IMR-90 (cell line): Measurements from ENCODE around the gene TSPAN4. TPM values are rescaled to one million over a fixed set of nuclear protein-coding genes. Genes with fewer than 3 reads are reported as not detected.

ENCODE experiments used
- ATAC-seq: fragments of 200-7000 bp; cut with Tn5 transposase; 2 replicates; pipeline ENCODE4 v1.9.1; 2020; ENCODE audit warnings: low read depth, mild to moderate bottlenecking, moderate library complexity
- BruUV-seq: library from RNA; stranded (reverse); fragments of 400-500 nt; replicated peaks from 2 replicates; lab custom pipeline; 2021; lab: Mats Ljungman, UMichigan
- CTCF ChIA-PET: fragments of 300-600 bp; formaldehyde crosslinking; extraction: SDS; loops from one replicate; lab custom pipeline; 2021; ENCODE audit warnings: antibody characterized with exemption; lab: Yijun Ruan, JAX
- POLR2A ChIA-PET: fragments of 300-600 bp; sonication (Branson Sonifier 250); formaldehyde crosslinking; loops from one replicate; lab custom pipeline; 2022; ENCODE audit warnings: antibody characterized with exemption; ENCODE audit not compliant: unreplicated experiment; lab: Charles Lee
- DNase-seq: peaks from one replicate; pipeline ENCODE4 v3.0.0; 2013
- H2AFZ ChIP-seq: replicated peaks from 2 replicates; pipeline ENCODE3; 2013; ENCODE audit warnings: low read length, mild to moderate bottlenecking; ENCODE audit not compliant: poor library complexity
- H2AK5ac ChIP-seq: 2 replicates; pipeline ENCODE4 v1.6.1; 2013; ENCODE audit warnings: low read depth, low read length, inconsistent platforms
- H2AK9ac ChIP-seq: replicated peaks from 2 replicates; pipeline ENCODE3; 2013; ENCODE audit warnings: mild to moderate bottlenecking, low read depth, low read length, moderate library complexity; ENCODE audit not compliant: poor library complexity
- H2BK120ac ChIP-seq: 2 replicates; pipeline ENCODE4 v1.6.1; 2013; ENCODE audit warnings: low read depth, low read length, inconsistent platforms
- H2BK15ac ChIP-seq: 3 replicates; pipeline ENCODE4 v1.6.1; 2013; ENCODE audit warnings: low read depth, low read length, inconsistent platforms
- H2BK20ac ChIP-seq: 2 replicates; pipeline ENCODE4 v1.6.1; 2013; ENCODE audit warnings: low read depth, mild to moderate bottlenecking, inconsistent platforms, low read length, moderate library complexity
- H2BK5ac ChIP-seq: 2 replicates; pipeline ENCODE4 v1.6.1; 2013; ENCODE audit warnings: mild to moderate bottlenecking, low read depth, low read length, inconsistent platforms; ENCODE audit not compliant: poor library complexity, severe bottlenecking
- H3K14ac ChIP-seq: replicated peaks from 2 replicates; pipeline ENCODE4 v1.6.1; 2013; ENCODE audit warnings: low read depth, low read length, inconsistent platforms
- H3K18ac ChIP-seq: 2 replicates; pipeline ENCODE4 v1.6.1; 2013; ENCODE audit warnings: low read depth, low read length, control low read depth
- H3K23ac ChIP-seq: 2 replicates; pipeline ENCODE4 v1.6.1; 2013; ENCODE audit warnings: low read depth, low read length, inconsistent platforms
- H3K27ac ChIP-seq: 2 replicates; pipeline ENCODE4 v1.5.1; 2013; ENCODE audit warnings: mild to moderate bottlenecking, control low read depth, low read length; ENCODE audit not compliant: insufficient read depth
- H3K27me3 ChIP-seq: 2 replicates; pipeline ENCODE4 v1.6.1; 2013; ENCODE audit warnings: low read length; ENCODE audit not compliant: control insufficient read depth, insufficient read depth
- H3K36me3 ChIP-seq: 2 replicates; pipeline ENCODE4 v1.6.1; 2013; ENCODE audit warnings: low read length, mixed read lengths; ENCODE audit not compliant: control insufficient read depth, insufficient read depth
- H3K4ac ChIP-seq: 2 replicates; pipeline ENCODE4 v1.6.1; 2013; ENCODE audit warnings: low read depth, low read length, inconsistent platforms
- H3K4me1 ChIP-seq: 2 replicates; pipeline ENCODE4 v1.6.1; 2013; ENCODE audit warnings: low read length, mixed read lengths; ENCODE audit not compliant: control insufficient read depth, insufficient read depth
- H3K4me2 ChIP-seq: 2 replicates; pipeline ENCODE4 v1.6.1; 2013; ENCODE audit warnings: low read depth, mild to moderate bottlenecking, control low read depth, low read length, moderate library complexity
- H3K4me3 ChIP-seq: 2 replicates; pipeline ENCODE4 v1.5.1; 2013; ENCODE audit warnings: low read depth, mild to moderate bottlenecking, control low read depth, low read length, moderate library complexity; ENCODE audit not compliant: insufficient read depth
- H3K56ac ChIP-seq: 2 replicates; pipeline ENCODE4 v1.6.1; 2013; ENCODE audit warnings: low read length, inconsistent platforms; ENCODE audit not compliant: insufficient read depth; ENCODE audit errors: extremely low read depth
- H3K79me1 ChIP-seq, 2 experiments: 2 replicates each; pipeline ENCODE4 v1.6.1; 2013; ENCODE audit warnings: low read length in 2 of 2, inconsistent platforms in 1 of 2, low read depth in 1 of 2
- H3K9ac ChIP-seq: 2 replicates; pipeline ENCODE4 v1.6.1; 2013; ENCODE audit warnings: low read depth, low read length, control low read depth
- H3K9me1 ChIP-seq: 2 replicates; pipeline ENCODE4 v1.6.1; 2013; ENCODE audit warnings: low read length, inconsistent platforms; ENCODE audit not compliant: insufficient read depth
- H3K9me3 ChIP-seq: 2 replicates; pipeline ENCODE4 v1.6.1; 2013; ENCODE audit warnings: low read length; ENCODE audit not compliant: control insufficient read depth, insufficient read depth
- H4K20me1 ChIP-seq: 2 replicates; pipeline ENCODE4 v1.6.1; 2013; ENCODE audit warnings: low read length, inconsistent platforms; ENCODE audit not compliant: insufficient read depth
- H4K5ac ChIP-seq: 2 replicates; pipeline ENCODE4 v1.6.1; 2013; ENCODE audit warnings: mild to moderate bottlenecking, low read depth, low read length, control low read depth
- H4K8ac ChIP-seq, 2 experiments: 2 replicates each; pipeline ENCODE4 v1.6.1; 2013; ENCODE audit warnings: low read depth in 2 of 2, low read length in 2 of 2, control low read depth in 1 of 2, inconsistent platforms in 1 of 2
- H4K91ac ChIP-seq: 2 replicates; pipeline ENCODE4 v1.6.1; 2013; ENCODE audit warnings: low read depth, low read length, inconsistent platforms; ENCODE audit not compliant: insufficient read depth
- CTCF ChIP-seq: conservative IDR thresholded peaks from 2 replicates; pipeline ENCODE4 v1.5.1; 2012; ENCODE audit warnings: mild to moderate bottlenecking, low read depth, low read length, improper control_type of control experiment
- MAZ ChIP-seq: IDR thresholded peaks from 2 replicates; pipeline ENCODE4 v1.6.1; 2012; ENCODE audit warnings: low read depth, mild to moderate bottlenecking, low read length, improper control_type of control experiment, moderate library complexity, borderline replicate concordance
- SMC3 ChIP-seq: fragments of 150-350 bp; IDR thresholded peaks from 2 replicates; pipeline ENCODE4 v1.6.1; 2016; ENCODE audit warnings: low read depth, mild to moderate bottlenecking, antibody characterized with exemption, low read length, moderate library complexity
- WGBS, 2 experiments: methylation state at CpG; one replicate each; pipeline versions ENCODE4 v1.1.5 to v1.1.7; 2013; ENCODE audit warnings: missing lambda C conversion rate in 2 of 2; ENCODE audit not compliant: insufficient read length in 1 of 2; ENCODE audit errors: extremely low coverage in 2 of 2; 5-methylcytosine and 5-hydroxymethylcytosine counted together
- dilution Hi-C: fragments of 300-500 bp; cut with HindIII; formaldehyde crosslinking; loops from one replicate; pipeline ENCODE4 v1.14.3; 2018; ENCODE audit warnings: low sequenced_read_pairs; ENCODE audit not compliant: unreplicated experiment
- in situ Hi-C: fragments of 300-500 bp; cut with MboI; formaldehyde crosslinking; loops from 3 replicates; pipeline ENCODE4 v1.14.3; 2019; ENCODE audit warnings: low sequenced_read_pairs, inconsistent platforms, mixed read lengths
- intact Hi-C: fragments of 100-400 bp; cut with micrococcal nuclease; formaldehyde crosslinking; loops from 2 replicates; pipeline ENCODE4 v1.10.0; 2022
- polyA plus RNA-seq, 3 experiments: library from polyadenylated mRNA; depleted of rRNA; stranded (reverse); fragments of >200 nt; gene quantifications; 2 replicates each; pipeline ENCODE4 v1.2.3, GENCODE V29; 2012; ENCODE audit warnings: low replicate concordance in 1 of 3
- total RNA-seq: library from RNA; depleted of rRNA; stranded (reverse); fragments of >200 nt; gene quantifications from 2 replicates; pipeline ENCODE4 v1.2.3, GENCODE V29; 2012

Gene TSPAN4
- total and polyA plus RNA-seq, 2 of the 4 experiments (the other 2 are of a cell fraction): 161 to 293 TPM

- in situ Hi-C loops: no loop called here
These were observed 27.4 kb downstream of the TSPAN4 start for GRCh38 chr11:870127-870413.

More at GRCh38 chr11:870127-870413, 27.4 kb downstream of the TSPAN4 start:
- POLR2A ChIA-PET: interaction anchor here (0.5 kb wide), 1 partner anchor 51 kb away, joined by 4 read pairs; no protein-coding TSS in a partner anchor
- Histone ChIP-seq H3K14ac (no peak overlapping the region), H2AFZ (no peak overlapping the region), H2AK5ac (no peak overlapping the region), H2BK120ac (no peak overlapping the region), H3K18ac (no peak overlapping the region), H4K5ac (no peak overlapping the region), H2BK20ac (no peak overlapping the region), H3K4me1 (no peaks in the 10 kb centered on the region; the same call in 1 of the 2 replicates), H3K4me3 (no peak overlapping the region), H3K9me3 (no peaks in the 10 kb centered on the region), H3K27me3 (no peaks in the 10 kb centered on the region), H3K27ac (no peak overlapping the region), H3K23ac (no peak overlapping the region), H3K79me1 (peaks cover 3 to 6% of the 10 kb centered on the region in 2 experiments; a peak in 1 of 4 replicates), H2BK15ac (no peak overlapping the region), H4K20me1 (peaks cover 26% of the 10 kb centered on the region), H3K56ac (no peak overlapping the region), H4K8ac (no peak overlapping the region), H3K4me2 (no peak overlapping the region), H2BK5ac (no peak overlapping the region), H3K4ac (no peak overlapping the region), H3K36me3 (peaks cover 22% of the 10 kb centered on the region; the same call in 1 of the 2 replicates), H4K91ac (no peak overlapping the region), H2AK9ac (no peak overlapping the region), H3K9me1 (peaks cover 3% of the 10 kb centered on the region; the same call in 1 of the 2 replicates), H3K9ac (no peak overlapping the region)
- intact Hi-C loops: no loop called here
- CTCF ChIA-PET: no interaction called here
- dilution Hi-C loops: no loop called here
- TF ChIP-seq CTCF: 0 out of 2 replicates have a peak, but pooled peaks have one; percentile 11
- TF ChIP-seq SMC3: 0 out of 2 replicates have a peak, but pooled peaks have one; percentile 13
- TF ChIP-seq MAZ: no peak
- DNase-seq (no peak), ATAC-seq (no peak)
- no TSS peak for BruUV-seq
- 67% methylated on average over 4 of the region's 8 CpGs; no CpG with 5 or more reads in 1 of the 2 experiments for WGBS, 2 experiments
